Fibroblast of the aortic adventitia (primary cell): Measurements from ENCODE around the gene ANK2. TPM values are rescaled to one million over a fixed set of nuclear protein-coding genes. Genes with fewer than 3 reads are reported as not detected.

Experiments used
- DNase-seq: peaks from one replicate; pipeline ENCODE4 v3.0.0-alpha.2; 2010; ENCODE audit warnings: low read depth
- H3K4me3 ChIP-seq: 2 replicates; pipeline ENCODE4 v1.5.1; 2011; ENCODE audit warnings: low read depth, mild to moderate bottlenecking, control low read depth, low read length, moderate library complexity
- total RNA-seq: library from RNA; depleted of rRNA; stranded (reverse); fragments of >200 nt; gene quantifications from 2 replicates; pipeline ENCODE4 v1.2.3, GENCODE V29; 2012; ENCODE audit warnings: low replicate concordance
- TF ChIP-seq, protein P1 (sequence below): IDR thresholded peaks from 2 replicates; pipeline ENCODE4 v1.5.1; 2011; ENCODE audit warnings: mild to moderate bottlenecking, low read length, control low read depth, inconsistent platforms; ENCODE audit not compliant: insufficient read depth

The ANK2 gene
- total RNA-seq, 1 donor: 200 TPM

DNA sequence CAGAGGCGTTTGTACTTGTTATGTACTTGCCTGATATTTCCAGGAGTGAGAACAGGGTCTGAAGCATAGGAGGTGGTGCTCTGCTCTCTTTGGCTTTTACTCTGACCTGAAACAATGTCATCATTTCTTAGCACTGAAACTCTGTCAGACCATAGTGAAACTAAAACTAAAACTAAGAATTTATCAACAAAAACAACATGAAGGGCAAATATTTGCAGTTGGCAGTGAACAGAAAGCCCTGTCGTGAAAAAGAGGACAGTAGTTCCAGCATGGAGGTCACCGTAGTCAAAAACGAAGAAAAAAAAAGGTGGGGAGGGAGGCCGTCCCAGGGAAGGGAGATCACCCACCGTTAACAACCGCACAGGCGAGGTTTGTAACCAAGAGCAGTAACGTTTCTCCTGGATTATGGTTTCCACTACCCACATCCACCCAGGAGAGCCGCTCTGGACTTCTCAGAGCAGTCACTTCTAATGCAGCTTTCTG lies 97.5 kb downstream of the ANK2 start:
- TF ChIP-seq, protein P1, sequence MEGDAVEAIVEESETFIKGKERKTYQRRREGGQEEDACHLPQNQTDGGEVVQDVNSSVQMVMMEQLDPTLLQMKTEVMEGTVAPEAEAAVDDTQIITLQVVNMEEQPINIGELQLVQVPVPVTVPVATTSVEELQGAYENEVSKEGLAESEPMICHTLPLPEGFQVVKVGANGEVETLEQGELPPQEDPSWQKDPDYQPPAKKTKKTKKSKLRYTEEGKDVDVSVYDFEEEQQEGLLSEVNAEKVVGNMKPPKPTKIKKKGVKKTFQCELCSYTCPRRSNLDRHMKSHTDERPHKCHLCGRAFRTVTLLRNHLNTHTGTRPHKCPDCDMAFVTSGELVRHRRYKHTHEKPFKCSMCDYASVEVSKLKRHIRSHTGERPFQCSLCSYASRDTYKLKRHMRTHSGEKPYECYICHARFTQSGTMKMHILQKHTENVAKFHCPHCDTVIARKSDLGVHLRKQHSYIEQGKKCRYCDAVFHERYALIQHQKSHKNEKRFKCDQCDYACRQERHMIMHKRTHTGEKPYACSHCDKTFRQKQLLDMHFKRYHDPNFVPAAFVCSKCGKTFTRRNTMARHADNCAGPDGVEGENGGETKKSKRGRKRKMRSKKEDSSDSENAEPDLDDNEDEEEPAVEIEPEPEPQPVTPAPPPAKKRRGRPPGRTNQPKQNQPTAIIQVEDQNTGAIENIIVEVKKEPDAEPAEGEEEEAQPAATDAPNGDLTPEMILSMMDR: no peak
- H3K4me3 ChIP-seq: peak overlapping the region; percentile 57
- DNase-seq: peak; percentile 50

GRCh38 chr4:113147498-113148111 lies 98.2 kb downstream of the ANK2 start:
- H3K4me3 ChIP-seq: peak overlapping the region; percentile 57
- peak; percentile 11 for DNase-seq
- TF ChIP-seq, protein P1: no peak

DNA sequence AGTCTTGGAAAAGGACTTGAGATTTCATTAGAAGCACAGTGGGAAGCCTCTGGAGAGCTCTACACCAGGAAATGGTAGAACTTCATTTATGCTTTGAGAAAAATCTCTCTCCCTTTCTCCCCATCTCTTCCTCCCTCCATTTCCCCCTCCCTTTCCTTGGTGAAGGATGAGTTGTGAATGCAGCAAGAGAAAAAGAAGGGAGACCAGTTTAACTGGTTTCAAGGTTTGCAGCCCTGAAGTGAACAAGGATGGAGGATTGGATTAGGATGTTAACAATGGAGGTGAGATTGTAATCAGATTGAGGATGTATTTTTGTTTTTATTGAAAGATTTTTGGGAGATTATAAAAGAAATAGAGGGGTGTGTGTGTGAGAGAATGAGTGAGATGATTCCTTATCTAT lies 99.5 kb downstream of the ANK2 start:
- TF ChIP-seq, protein P1: no peak
- no peak for DNase-seq
- H3K4me3 ChIP-seq: no peak overlapping the region

DNA sequence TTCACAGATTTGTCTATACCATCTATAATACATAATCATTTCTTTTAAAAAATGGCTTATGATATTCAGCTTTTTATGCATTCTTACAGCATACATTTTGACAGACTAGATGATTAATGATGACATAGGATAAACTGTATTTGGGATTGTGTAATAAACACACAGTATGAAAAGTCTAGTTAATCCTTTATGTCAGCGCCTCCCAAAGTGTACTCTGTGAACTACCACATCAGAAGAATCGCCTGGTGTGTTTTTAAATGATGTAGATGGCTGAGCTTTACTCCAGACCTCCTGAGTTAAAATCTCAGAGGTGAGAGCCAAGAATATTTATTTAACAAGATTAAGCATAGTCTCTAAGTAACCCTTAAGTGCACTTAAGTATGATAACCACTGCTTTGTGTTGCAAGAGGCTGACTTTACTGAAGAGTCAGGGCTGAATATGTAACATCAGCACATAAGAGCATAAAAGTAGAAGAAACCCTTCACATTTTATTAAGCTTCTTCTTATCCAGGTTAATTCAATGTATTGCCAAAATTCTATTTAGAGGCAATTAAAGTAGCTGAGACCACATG lies 104.2 kb downstream of the ANK2 start:
- no peak overlapping the region for H3K4me3 ChIP-seq
- TF ChIP-seq, protein P1: no peak
- DNase-seq: no peak

DNA sequence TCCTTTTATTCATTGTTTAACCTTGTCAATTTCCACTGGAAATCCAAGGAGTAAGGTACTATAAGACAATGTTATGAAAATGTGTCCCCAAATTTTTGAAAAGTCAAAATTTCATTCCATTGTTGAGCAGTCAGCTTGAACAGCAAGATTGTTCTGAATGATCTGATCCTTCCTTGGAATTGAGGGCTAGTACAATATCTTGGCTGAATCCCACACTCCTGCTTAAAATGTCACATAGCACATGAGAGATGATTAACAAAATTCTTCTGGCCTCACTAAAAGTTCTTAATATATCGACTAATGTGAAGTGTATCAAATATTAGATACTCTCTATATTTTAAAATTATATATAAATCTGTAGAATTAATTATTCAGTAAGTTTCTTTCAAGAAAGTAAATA lies 104.8 kb downstream of the ANK2 start:
- DNase-seq: no peak
- TF ChIP-seq, protein P1: no peak

DNA sequence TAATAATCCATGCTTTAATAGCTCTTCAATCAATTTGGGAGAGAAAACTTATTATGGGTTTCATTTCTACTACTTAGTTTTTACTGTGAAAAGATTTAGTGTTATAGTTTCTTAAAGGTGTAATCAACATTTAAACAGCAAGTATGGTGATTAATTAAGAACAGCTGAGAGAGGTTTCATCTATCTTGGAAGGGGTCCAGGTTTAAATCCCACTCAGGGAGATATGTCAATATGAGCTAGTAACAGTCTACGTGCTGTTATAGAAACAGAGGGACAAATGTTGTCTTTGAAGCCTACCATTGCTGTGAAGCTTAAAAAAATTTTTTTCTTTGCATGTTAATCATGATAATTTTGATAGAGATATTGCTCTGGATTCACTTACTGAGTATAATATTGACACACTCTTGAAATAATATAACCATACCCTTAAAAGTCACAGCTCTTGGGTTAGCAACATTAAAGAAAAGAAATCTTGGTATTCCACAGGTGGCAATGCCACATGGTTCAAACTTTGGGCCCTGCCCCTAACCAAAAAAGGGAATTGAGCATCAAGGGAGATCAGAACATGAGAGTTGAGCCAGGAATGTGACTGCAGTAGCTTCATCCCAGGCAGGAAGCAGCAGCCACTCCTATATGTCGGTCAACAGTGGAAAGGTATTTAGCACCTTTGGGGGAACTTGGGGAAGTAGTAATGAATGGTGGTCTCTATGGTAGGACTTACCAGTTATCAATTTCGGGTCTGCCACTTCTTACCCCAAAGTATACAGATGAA lies 107.8 kb downstream of the ANK2 start:
- DNase-seq: no peak
- TF ChIP-seq, protein P1: no peak
- H3K4me3 ChIP-seq: no peak overlapping the region

More for the DNA sequence above, 104.8 kb downstream of the ANK2 start:
- no peak overlapping the region for H3K4me3 ChIP-seq
